Lung (tissue), 12 donors: ENCODE data around the gene SLC16A12. TPM values are rescaled to one million over a fixed set of nuclear protein-coding genes. Genes with fewer than 3 reads are reported as not detected.
"Not testable (repeated sequence)": the region's sequence is repeated elsewhere in the genome, so short reads cannot be mapped to it uniquely, and the experiment has no call there.

Experiments
- ATAC-seq: fragments of 200-7000 bp; cut with Tn5 transposase; one replicate; pipeline ENCODE4 v1.9.1; 2020; ENCODE audit warnings: moderate number of reproducible peaks; ENCODE audit not compliant: insufficient read depth, low FRiP score
- DNase-seq, 3 donors: peaks; one replicate each; pipeline ENCODE4 v3.0.0-alpha.2; 2013 to 2017
- H3K27ac ChIP-seq, 2 donors: one replicate each; pipeline ENCODE4 v1.5.1; 2013; ENCODE audit warnings: mild to moderate bottlenecking in 2 of 2, moderate library complexity in 2 of 2, control low read depth in 1 of 2, inconsistent platforms in 1 of 2, low read depth in 1 of 2, low read length in 1 of 2
- H3K27me3 ChIP-seq, 3 donors: one replicate each; pipeline ENCODE4 v1.5.1; 2013; ENCODE audit warnings: low read length in 2 of 3; ENCODE audit not compliant: control insufficient read depth in 3 of 3, insufficient read depth in 3 of 3
- H3K36me3 ChIP-seq, 4 donors: one replicate each; pipeline ENCODE4 v1.5.1; 2013; ENCODE audit warnings: low read length in 4 of 4, mild to moderate bottlenecking in 1 of 4, moderate library complexity in 1 of 4; ENCODE audit not compliant: control insufficient read depth in 4 of 4, insufficient read depth in 4 of 4
- H3K4me1 ChIP-seq, 5 donors: one replicate each; pipeline ENCODE4 v1.5.1; 2013; ENCODE audit warnings: low read length in 5 of 5, mild to moderate bottlenecking in 2 of 5, moderate library complexity in 1 of 5; ENCODE audit not compliant: control insufficient read depth in 5 of 5, insufficient read depth in 5 of 5
- H3K4me3 ChIP-seq: one replicate; pipeline ENCODE4 v1.5.1; 2013; ENCODE audit warnings: mild to moderate bottlenecking, control low read depth, moderate library complexity
- H3K9ac ChIP-seq, 2 donors: one replicate each; pipeline ENCODE4 v1.5.1; 2013; ENCODE audit warnings: low read length in 2 of 2, control low read depth in 1 of 2; ENCODE audit not compliant: insufficient read depth in 1 of 2
- H3K9me3 ChIP-seq, 4 donors: one replicate each; pipeline ENCODE4 v1.5.1; 2013; ENCODE audit warnings: low read length in 3 of 4, mild to moderate bottlenecking in 1 of 4, moderate library complexity in 1 of 4; ENCODE audit not compliant: control insufficient read depth in 4 of 4, insufficient read depth in 3 of 4
- WGBS, 2 donors: extraction: QIAGEN DNeasy Blood & Tissue Kit; methylation state at CpG; one replicate each; pipeline ENCODE4 v1.1.7; 2013; 5-methylcytosine and 5-hydroxymethylcytosine counted together
- polyA plus RNA-seq, 2 donors: library from polyadenylated mRNA; stranded (reverse); fragments of 200-250 nt; gene quantifications; one replicate each; pipeline ENCODE4 v1.2.1, GENCODE V29; 2013
- total RNA-seq, 2 donors: library from RNA; depleted of rRNA in 1 of 2; stranded (reverse); fragments of >200 nt in 1 of 2; gene quantifications; one replicate each; pipeline ENCODE4 v1.2.1, GENCODE V29; 2014 to 2021
- TF ChIP-seq, protein P1 (sequence below): IDR thresholded peaks from 2 replicates; pipeline ENCODE4 v1.5.1; 2012; ENCODE audit warnings: mild to moderate bottlenecking; ENCODE audit errors: control extremely low read depth, extremely low read depth
- donor health status: control.
- donor health status: control.
- donor health status: Bipolar disorder and iron deficiency.
- donor health status: healthy.
- donor health status: DM: yes; HTN: yes; CAD: no.

SLC16A12 gene
- total and polyA plus RNA-seq, 4 donors, result 0.45 to 4.6 (median 1.3) TPM

DNA sequence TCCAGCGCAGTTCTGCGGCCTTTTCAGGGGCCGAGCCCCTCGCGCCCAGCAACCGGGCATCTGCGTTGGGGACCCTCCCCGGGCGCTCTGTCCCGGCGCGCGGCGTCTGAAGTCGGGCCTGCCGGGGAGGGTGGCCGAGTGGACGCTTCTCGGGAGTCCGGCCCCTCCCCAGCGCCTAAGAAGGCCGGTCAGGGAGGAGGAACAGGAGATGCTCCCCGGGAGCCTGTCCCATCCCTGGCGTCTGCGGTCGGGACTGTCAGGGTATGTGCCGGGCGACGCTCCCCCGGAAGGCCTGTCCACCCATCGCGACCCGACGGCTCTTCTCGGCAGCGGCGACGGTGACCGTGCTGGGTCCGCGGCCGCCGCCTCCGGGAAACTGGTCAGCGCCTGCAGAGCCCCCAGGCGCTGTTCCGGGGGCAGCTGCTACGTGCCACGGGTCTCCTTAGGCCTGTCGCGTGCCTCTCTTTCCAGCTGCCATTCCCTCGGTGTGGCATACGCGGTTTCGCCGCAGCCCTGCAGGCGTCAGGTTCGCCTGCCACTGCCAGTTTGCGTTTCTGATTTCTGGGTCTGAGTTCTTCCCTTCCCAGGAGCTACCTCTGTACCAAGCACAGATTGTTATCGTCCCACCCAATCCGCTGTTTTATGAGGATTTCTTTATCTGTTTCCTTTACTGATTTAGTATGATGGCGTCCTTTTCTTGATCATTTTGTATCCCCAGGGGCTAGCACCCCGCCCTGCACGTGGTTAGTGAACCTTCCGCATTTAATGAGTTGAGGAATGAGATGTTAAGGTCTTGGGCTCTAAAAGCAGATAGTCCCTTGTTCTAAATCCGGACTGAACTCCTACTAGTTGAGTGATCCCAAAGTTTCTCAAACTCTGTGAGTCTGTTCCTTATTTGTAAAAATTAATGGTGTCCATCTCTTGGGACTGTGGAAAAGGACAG, 120.2 kb downstream of the SLC16A12 start:
- H3K27me3 ChIP-seq, result no peaks in the 10 kb centered on the region
- peaks cover 4 to 35% (median 6%) of the 10 kb centered on the region in 5 donors for H3K4me1 ChIP-seq
- H3K27ac ChIP-seq, result peak overlapping the region; percentile 97 to 99
- DNase-seq (peak; percentile 69 to 74 (median 70)), ATAC-seq (peak; percentile 65)
- peak overlapping the region; percentile 93 for H3K4me3 ChIP-seq
- peaks cover 0 to 3% (median 0%) of the 10 kb centered on the region in 4 donors for H3K9me3 ChIP-seq
- H3K9ac ChIP-seq, result peak overlapping the region; percentile 86 to 91
- 1% methylated on average over 62 to 66 of the region's 66 CpGs for WGBS, 2 donors
- H3K36me3 ChIP-seq, result peaks cover 6 to 18% (median 11%) of the 10 kb centered on the region in 4 donors
- TF ChIP-seq, protein P1, sequence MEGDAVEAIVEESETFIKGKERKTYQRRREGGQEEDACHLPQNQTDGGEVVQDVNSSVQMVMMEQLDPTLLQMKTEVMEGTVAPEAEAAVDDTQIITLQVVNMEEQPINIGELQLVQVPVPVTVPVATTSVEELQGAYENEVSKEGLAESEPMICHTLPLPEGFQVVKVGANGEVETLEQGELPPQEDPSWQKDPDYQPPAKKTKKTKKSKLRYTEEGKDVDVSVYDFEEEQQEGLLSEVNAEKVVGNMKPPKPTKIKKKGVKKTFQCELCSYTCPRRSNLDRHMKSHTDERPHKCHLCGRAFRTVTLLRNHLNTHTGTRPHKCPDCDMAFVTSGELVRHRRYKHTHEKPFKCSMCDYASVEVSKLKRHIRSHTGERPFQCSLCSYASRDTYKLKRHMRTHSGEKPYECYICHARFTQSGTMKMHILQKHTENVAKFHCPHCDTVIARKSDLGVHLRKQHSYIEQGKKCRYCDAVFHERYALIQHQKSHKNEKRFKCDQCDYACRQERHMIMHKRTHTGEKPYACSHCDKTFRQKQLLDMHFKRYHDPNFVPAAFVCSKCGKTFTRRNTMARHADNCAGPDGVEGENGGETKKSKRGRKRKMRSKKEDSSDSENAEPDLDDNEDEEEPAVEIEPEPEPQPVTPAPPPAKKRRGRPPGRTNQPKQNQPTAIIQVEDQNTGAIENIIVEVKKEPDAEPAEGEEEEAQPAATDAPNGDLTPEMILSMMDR, result no peak

DNA sequence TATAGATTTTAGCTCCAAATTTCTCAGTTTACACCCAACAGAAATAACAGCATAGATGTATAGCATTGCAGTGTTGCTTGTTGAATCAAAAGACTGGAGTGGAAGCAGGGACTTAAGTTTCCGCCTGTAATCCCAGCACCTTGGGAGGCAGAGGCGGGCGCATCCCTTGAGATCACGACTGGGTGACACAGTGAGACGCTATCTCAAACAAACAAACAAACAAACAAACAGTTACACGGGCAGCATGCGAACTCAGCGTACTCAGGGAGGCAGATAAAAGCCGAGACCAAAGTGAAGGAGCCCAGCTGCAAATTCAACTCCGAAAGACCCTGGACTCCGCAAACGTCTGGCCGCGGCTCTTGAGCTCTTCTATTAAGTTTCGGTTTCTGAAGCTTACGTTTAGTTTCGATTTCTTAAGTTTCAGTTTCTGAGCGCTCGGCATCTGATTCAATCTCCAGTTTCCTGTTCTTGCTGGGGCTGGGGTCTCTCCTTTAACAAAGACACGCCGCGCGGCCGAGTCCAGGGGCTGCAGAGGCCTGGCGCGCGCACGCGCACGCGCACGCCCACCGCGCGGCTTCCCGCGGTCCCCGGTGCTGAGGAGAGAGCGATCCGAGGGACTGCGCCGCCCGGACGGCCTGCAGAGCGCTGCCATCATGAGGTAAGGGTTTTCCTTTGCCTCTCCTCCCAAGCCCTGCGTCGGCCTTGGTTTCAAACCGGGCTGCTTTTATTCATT, 121.1 kb downstream of the SLC16A12 start, which contains the start of gene IFIT5:
Gene IFIT5, plus strand, starts transcription at position 423 of the 733 bp plus-strand sequence. Its CDS starts 231 bp downstream, at position 654.
- 0% methylated on average over 48 of the region's 48 CpGs for WGBS, 2 donors
- no peaks in the 10 kb centered on the region for H3K27me3 ChIP-seq
- peak; percentile 90 to 94 (median 93) for DNase-seq
- H3K9me3 ChIP-seq, result peaks cover 0 to 3% (median 0%) of the 10 kb centered on the region in 4 donors
- peak; percentile 91 for ATAC-seq
- peak within 1 kb of the TSS; percentile 93 for H3K4me3 ChIP-seq
- peak within 1 kb of the TSS; percentile 97 to 99 for H3K27ac ChIP-seq
- H3K4me1 ChIP-seq, result peaks cover 4 to 28% (median 7%) of the 10 kb centered on the region in 5 donors
- peaks cover 7 to 18% (median 12%) of the 10 kb centered on the region in 4 donors for H3K36me3 ChIP-seq
- peak within 1 kb of the TSS; percentile 86 to 99 for H3K9ac ChIP-seq
- TF ChIP-seq, protein P1, result no peak

GRCh38 chr10:89413398-89413912, 121.9 kb downstream of the SLC16A12 start:
- Histone ChIP-seq H3K27me3 (no peaks in the 10 kb centered on the region), H3K4me1 (peaks cover 4 to 20% (median 7%) of the 10 kb centered on the region in 5 donors), H3K36me3 (peaks cover 7 to 17% (median 12%) of the 10 kb centered on the region in 4 donors), H3K9me3 (peaks cover 0 to 3% (median 0%) of the 10 kb centered on the region in 4 donors), H3K27ac (no peak overlapping the region), H3K9ac (peak overlapping the region; percentile 86 to 99), H3K4me3 (no peak overlapping the region)
- DNase-seq, result no peak
- TF ChIP-seq, protein P1, result no peak
- WGBS, 2 donors, result 80 to 88% methylated on average over 7 of the region's 7 CpGs
- ATAC-seq, result no peak

DNA sequence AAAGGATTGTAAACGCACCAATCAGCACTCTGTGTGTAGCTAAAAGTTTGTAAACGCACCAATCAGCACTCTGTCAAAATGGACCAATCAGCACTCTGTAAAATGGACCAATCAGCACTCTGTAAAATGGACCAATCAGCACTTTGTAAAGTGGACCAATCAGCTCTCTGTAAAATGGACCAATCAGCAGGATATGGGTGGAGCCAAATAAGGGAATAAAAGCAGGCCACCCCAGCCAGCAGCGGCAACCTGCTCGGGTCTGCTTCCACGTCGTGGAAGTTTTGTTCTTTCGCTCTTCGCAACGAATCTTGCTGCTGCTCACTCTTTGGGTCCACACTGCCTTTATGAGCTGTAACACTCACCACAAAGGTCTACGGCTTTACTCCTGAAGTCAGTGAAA, 123.1 kb downstream of the SLC16A12 start:
- not testable (repeated sequence) for H3K9me3 ChIP-seq, DNase-seq, H3K27ac ChIP-seq, H3K36me3 ChIP-seq, H3K27me3 ChIP-seq, ATAC-seq, H3K4me3 ChIP-seq, H3K9ac ChIP-seq
- H3K4me1 ChIP-seq, result peaks cover 0 to 16% (median 5%) of the 10 kb centered on the region in 5 donors
- 82 to 95% methylated on average over 10 of the region's 10 CpGs for WGBS, 2 donors

DNA sequence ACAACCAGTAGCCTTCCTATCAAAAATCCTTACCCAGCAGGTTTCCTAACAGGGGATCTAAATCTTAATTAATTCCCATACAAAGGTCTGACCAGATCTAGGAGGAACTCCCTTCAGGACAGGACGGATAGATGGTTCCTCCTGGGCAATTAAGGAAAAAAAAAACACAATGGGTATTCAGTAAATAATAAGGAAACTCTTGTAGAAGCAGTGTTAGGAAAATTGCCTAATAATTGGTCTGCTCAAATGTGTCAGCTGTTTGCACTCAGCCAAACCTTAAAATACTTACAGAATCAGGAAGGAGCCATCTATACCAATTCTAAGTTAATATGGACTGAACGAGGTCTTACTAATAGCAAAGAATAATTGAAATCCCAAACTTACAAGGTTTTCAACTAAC, 124.3 kb downstream of the SLC16A12 start:
- peaks cover 0 to 11% (median under 1%) of the 10 kb centered on the region in 5 donors for H3K4me1 ChIP-seq
- H3K36me3 ChIP-seq, H3K27ac ChIP-seq, DNase-seq, H3K9me3 ChIP-seq, H3K27me3 ChIP-seq, H3K9ac ChIP-seq, H3K4me3 ChIP-seq, ATAC-seq: not testable (repeated sequence)
- WGBS, 2 donors, result 41 to 63% methylated on average over 2 of the region's 2 CpGs
